T-helper 22 cell (primary cell): Measurements from ENCODE around the gene DQX1.
"Not testable (repeated sequence)": the region's sequence is repeated elsewhere in the genome, so short reads cannot be mapped to it uniquely, and the experiment has no call there.

Experiments
- DNase-seq: peaks from one replicate; pipeline ENCODE4 v3.0.0-alpha.2; 2020; ENCODE audit warnings: low read depth

The DQX1 gene

DNA sequence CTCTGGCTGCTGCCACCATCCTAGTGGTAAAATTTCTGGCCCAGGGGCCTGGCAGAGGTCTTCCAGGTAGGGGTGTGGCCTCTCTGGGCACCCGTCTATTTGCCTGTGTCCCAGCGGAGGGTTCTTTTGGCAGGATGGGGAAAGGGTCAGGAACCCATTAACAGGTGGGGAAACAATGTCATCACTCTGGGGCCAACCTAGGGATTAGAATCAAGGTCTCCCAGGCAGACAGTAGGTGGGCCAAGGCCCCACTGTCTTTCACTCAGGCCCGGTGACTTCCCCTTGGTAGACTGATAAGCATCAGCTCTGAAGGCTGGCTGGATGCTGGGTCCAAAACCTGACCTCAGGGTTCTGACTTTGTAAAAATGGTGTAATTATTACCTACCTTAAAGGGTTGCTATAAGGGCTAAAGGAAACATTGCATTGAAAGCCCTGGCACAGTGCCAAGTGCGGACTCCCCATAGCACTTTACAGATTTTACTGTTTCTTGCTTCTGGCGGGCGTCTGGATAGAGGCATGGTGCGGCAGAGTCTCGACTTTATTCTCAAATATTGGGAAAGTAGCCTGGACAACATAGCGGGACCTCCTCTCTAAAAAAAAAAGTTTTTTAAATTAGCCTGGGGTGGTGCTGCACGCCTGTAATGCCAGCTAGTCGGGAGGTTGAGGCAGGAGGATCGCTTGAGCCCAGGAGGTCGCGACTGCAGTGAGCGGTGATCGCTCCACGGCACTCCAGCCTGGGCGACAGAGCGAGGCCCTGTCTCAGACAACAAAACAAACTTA is 28.8 kb downstream of the DQX1 start:
- DNase-seq, result no peak

DNA sequence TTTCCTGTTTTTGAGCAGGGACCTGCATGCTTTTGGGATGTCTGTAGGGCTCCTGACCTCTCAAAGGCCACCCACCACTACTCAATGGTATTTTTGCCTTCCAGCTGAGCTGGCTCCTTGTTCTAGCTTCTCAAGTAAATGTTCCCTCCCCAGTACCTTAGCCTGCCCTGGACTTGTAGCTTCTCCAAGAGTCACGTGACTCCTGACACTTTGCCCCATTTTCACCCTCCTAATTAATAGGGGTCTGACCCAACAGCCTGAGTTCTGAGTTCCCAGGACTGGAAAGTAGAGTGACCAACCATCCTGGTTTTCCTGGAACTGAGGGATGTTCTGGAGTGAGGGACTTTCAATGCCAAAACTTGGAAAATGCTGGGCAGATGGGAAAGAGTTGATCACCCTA is 30.6 kb downstream of the DQX1 start:
- no peak for DNase-seq

DNA sequence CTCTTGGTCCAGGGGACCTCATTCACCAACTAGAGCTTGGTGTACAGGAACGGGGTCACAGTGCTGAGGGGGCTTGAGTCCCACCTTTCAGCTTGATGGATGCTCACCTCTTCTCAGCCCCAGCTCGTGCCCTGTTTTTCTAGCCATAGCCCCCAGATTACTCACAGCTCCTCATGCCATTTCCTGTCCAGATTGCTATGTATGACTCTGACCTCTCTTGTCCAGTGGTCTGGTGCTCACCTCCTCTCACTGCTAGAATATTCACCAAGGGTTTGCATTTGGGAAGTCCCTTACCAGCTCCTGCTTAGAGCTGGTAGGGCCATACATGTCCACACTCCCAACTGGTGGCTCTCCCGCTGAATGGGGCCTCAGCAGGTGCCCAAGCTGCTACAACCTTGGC is 32.5 kb downstream of the DQX1 start:
- DNase-seq, result no peak

DNA sequence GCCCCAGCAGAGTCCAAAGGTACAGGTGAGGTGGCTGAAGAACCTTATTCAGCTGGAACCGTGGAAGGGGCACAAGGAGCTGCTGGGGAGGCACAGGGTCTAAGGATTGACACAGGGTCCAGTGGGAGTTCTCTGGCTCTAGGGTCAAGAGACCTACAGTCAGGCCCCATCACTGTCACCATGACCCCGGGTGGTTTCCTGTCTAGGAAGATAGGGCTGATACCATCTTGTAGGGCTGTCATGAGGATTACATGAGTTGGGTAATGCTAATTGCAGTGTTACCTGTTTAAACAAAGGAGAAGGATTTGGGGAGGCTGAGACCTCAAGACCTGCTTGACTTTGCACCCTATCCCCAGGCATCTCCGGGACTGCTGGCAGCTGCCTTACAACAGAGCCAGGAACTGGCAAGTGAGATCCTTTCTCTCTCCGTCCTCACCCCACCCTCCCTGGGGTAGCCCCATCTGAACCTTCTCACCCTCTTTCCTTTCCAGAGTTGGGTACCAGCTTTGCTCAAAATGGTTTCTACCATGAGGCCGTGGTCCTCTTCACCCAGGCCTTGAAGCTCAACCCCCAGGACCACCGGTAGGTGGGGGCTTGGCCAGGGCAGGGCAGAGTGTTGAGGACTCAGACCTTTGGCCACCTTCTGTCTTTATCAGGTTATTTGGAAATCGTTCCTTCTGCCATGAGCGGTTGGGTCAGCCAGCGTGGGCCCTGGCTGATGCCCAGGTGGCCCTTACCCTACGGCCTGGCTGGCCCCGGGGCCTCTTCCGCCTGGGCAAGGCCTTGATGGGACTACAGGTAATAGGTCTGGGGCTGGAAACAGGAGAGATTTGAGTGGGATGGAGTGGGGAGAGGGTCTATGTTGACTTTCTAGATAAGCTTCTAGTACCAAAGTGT is 34.1 kb downstream of the DQX1 start:
- DNase-seq, result no peak

DNA sequence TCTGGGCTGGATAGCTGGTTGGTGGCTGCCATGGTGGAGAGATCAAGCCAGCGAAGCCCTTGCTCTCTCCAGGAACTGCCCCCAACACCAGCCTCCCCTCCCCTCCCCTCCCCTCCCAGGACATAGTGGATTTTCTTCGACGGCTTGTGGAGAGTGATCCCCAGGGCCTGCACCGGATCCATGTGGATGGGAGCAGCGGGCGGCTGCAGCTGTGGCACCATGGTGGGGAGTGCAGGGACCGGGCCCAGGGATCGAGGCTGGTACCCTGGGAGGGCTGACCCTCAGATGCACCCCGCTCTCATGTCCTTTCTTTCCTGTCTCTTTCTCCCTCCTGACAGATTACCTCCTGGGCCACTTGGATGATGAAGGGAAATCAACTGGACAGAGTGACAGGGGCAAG is 36.1 kb downstream of the DQX1 start:
- DNase-seq, result no peak

DNA sequence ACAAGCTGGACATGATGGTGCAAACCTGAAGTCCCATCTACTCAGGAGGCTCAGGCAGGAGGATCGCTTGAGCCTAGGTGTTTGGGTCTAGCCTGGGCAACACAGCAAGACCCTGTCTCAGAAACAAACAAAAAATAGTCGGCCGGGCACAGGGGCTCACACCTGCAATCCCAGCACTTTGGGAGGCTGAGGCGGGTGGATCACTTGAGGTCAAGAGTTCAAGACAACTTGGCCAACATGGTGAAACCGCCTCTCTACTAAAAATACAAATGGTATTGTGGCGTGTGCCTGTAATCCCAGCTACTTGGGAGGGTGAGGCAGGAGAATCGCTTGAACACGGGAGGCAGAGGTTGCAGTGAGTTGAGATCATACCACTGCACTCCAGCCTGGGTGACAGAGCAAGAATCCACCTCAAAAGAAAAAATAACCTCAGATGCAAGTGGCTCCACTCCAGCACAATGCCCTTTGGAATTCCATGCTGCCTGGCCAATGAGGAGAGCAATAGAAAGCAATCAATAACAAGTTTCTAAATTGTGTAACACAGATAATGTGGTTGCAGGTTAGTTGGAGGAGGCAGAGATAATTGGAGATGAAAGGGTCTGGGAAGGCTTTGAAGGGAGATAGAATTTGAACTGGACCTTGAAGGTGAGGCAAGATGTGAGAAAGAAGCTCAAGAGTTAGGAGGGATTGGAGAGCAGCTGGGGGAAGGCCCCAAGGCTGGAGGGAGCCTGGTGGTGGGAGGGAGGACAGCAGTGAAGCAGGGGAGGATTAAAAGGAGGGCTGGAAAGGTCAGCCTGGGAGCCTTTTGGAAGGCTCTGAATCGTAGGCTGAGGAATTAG is 37.2 kb downstream of the DQX1 start:
- no peak for DNase-seq

DNA sequence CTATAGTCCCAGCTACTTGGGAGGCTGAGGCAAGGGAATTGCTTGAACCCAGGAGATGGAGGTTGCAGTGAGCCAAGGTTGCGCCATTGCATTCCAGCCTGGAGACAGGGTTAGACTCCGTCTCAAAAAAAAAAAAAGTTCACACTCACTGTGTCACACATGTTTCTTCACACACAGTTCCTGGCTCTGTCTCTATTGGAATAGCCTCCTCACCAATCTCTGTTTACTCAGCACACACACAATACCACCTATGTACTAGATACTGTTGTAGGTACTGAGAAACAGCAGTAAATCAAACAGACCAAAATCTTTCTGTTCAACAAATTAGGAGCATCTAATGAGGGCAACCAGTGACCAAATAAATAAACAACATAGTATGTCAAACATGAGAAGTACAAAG is 39.9 kb downstream of the DQX1 start:
- no peak for DNase-seq

DNA sequence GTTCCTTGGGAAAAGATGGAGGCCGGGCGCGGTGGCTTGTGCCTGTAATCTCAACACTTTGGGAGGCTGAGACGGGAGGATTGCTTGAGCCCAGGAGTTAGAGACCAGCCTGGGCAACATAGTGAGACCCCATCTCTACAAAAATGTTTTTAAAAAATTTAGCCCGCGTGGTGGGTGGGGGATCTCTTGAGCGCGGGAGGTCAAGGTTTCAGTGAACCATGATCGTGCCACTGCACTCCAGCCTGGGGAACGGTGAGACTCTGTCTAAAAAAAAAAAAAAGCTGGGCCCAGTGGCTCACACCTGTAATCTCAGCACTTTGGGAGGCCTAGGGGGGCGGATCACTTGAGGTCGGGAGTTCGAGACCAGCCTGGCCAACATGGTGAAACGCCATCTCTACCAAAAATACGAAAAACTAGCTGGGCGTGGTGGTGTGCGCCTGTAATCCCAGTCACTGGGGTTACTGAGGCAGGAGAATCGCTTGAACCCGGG is 42.3 kb downstream of the DQX1 start:
- not testable (repeated sequence) for DNase-seq

DNA sequence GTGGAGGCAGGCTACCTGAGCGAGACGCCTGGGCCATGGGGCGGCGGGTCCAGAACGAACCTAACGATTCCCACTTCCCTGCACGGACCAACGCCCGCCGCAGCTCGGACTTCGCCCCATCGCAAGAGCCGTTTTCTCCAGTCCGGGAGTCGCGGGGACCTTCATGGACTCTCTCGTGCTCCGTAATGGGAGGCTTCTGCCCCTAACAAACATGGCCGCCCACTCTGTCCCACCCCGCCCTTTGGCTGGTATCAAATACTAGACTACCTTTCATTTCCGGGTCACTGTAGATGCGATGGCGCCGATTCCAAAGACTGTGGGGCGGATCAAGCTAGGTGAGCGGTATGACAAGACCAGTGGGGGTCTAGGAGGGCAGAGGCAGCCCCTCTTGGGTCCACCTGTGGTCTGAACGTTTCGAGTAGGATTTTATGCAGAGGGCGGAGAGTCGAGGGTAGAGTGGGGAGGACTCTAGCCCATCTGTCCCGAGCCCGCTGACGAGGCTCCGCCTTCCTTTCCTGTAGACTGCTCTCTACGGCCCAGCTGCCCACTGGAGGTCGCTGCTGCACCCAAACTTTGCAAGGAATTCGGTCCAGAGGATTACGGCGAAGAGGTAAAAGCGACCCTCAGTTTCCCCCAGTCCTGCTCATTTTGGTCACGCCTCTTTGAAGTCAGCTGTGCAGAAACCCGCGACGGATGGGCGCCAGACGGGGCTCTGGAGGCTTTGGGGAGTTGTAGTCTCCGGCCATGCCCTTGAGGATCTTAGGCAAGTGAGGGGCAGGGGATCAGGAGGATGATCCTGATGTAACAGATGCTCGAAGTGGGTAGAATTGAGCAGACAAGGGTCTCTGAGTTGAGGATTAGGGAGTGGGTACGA is 43.0 kb downstream of the DQX1 start, which contains the start of the genes CCDC142 and TTC31:
Gene CCDC142 (minus strand): TSS at position 198 of the 874 bp plus-strand sequence. CDS start 161 bp downstream, at position 37.
Gene TTC31 (plus strand): TSS at position 281 of the 874 bp plus-strand sequence. CDS start 15 bp downstream, at position 296.
- peak; percentile 89 for DNase-seq

DNA sequence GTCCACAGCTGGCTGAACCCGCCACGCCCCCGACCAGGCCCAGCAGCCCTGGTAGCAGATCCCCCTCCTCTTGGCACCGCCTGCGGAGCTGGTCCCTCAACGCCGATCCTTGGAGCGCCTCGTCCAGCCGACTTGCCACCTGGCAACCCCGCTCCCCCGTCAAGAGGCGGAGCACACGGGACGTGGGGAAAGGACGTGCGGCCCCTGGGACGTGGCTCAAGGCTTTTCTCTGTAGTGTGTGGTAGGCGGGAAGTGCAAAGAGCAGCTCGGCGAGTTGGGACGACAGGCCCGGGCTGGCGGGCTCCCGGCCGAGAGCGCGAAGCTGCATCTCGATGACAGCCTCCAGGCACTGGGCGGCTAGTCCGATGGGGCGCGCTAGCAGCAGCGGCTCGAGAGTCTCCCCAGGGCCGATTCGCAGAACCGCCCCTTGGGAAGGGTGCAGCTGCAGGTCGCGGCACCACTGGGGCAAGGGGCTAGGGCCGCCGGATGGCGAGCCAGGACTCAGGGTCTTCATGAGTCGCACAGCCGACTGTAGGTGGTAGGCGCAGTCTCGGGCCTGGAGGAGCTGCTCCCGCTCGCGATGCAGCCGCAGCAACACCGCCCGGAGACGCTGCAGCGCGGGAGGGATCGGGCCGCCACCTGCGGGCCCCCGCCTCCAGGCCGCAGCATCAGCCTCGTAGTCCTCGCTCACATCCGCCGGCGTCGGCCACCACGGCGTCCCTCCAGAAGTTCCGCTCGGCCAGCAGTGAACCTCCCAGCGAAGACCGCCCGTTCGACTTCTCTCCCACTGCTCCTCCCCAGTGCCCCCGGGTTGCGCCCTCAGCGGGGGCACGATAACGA is 43.9 kb downstream of the DQX1 start:
- DNase-seq, result peak; percentile 37

DNA sequence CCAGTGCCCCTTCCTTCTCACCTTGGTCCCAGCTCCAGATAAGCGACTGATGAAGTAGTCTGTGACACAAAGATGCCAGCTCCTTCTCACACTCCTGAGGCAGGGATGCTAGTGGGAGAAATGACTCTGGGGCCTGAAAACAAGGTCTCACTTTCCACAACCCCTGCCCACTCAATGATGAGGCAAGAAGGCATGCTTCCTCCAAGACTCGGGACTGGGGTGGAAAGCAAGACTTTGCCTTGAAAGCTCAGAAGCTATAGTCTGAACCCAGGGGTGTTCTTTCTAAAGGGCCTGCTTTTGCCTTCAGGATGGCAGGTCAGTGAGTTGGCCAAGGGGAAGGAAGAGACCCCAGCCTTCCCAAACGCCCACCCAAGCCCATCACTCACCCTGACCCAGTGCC is 44.6 kb downstream of the DQX1 start:
- DNase-seq, result no peak

DNA sequence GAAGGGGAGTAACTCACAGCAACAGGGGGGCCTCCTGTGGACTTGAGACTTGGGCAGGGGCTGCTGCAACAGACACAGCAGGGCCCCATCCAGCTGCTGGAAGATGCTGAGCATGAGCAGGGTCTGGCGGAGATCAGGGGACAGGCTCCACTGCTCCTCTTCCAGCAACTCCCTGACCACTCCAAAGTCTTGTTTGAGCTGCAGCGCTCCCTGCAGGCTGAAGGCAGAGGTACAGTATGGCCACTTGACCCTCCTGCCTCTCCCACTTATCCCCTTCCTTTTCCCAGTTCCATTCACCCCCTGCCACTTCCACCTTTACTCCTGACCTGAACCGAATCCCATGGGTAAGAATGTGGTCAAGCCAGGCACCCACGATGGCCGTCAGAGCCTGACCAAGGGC is 51.1 kb downstream of the DQX1 start:
- DNase-seq, result no peak

DNA sequence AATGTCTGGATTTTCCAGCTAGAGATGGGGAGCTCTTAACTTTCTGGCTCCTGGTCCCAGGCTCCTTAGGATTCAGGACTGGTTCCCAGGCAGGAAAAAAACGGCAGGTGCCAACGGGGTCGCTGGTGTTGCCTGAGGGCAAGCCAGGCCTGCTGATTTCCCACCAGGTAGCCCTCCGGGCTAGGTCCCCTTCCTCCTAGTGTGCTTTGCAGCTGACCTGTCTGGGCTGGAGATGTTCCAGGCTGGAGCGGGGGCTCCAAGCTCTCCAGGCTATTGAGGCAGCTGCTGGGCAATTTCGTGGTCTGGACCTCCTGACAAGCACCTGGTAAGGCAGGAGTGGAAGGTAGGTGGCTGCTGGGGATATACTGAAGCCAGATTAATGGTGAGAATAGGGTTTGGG is 51.5 kb downstream of the DQX1 start:
- no peak for DNase-seq

DNA sequence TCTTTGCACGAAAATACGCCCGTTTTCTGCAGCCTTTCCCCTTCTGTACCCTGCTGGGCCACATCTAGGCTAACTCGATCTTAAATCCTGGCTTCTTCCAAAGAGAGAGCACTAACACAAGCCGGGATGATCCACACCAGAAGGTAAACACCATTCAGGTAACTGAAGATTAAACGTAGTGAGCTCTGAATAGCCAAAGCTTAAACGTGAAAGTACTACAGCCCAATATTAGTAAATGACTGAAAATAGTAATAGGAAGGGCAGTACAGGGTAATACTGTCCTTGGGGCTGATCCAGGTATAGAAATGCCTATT is 53.1 kb downstream of the DQX1 start:
- DNase-seq, result no peak

DNA sequence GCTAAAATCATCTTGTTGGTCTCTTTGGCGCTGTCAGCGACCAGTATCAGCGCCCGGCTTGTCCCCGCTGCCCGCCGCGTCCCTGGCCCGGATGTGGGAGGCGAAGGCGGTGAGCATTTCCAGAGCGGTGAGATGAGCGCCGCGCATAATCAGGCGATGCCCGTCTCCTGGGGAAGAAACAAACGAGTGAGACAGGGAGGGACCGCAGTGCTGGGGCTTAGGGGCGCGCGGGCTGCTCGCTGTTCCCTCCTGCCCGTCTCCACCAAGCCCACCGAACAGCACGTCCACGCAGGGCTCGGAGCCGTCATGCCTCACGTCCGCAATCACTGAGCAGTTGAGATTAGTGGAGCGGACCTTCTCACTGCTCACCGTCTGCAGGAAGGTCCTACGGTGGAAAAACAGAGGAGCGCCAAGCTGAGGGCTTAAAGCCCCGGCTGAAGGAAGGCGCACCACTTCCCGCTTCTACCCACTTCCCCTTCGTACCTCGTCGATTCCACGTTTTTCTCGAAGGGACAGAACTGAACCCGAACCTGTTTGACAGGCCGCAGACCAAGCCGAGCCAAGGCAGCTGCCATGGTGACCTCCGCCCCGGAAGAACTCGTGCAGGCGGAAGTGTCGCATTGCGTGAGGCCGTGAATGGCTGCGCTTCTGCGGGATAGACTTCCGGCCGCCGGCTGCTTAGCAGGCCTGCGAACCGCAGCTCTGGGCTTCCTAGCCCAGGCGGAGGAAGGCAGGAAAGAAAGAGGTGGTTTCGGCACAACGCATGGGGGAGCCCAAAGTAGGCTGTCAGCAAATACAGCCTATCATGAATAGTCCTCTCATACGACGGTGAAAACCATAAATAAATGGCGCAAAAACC is 53.7 kb downstream of the DQX1 start, which contains the start of gene MRPL53:
Gene MRPL53 (minus strand): TSS at position 595 of the 859 bp plus-strand sequence. CDS start 20 bp downstream, at position 575.
- DNase-seq, result peak; percentile 93

DNA sequence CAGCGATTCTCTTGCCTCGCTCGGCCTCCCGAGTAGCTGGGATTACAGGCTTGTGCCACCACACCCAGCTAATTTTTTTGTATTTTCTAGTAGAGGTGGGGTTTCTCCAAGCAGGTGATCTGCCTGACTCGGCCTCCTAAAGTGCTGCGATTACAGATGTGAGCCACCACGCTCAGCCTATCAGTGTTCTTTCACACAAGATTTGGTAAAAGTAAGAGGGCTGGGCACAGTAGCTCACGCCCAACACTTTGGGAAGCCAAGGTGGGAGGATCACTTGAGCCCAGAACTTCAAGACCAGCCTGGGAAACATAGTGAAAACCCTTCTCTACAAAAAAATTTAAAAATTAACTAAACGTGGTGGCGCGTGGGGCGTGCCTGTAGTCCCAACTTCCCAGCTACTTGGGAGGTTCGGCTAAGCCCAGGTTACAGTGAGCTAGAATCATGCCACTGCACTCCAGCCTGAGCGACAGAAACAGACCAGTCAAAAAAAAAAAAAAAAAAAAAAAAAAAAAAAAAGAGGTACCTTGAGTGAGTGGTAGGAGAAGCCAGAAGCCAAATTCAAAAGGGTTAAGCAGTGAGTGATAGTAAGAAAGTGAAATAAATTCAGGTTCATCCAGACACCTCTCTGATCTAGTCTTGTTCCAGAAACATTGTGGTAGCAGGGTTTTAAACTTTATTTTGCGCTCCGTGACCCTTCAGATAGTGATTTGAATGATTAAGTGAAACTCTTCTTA is 54.5 kb downstream of the DQX1 start:
- DNase-seq, result no peak

DNA sequence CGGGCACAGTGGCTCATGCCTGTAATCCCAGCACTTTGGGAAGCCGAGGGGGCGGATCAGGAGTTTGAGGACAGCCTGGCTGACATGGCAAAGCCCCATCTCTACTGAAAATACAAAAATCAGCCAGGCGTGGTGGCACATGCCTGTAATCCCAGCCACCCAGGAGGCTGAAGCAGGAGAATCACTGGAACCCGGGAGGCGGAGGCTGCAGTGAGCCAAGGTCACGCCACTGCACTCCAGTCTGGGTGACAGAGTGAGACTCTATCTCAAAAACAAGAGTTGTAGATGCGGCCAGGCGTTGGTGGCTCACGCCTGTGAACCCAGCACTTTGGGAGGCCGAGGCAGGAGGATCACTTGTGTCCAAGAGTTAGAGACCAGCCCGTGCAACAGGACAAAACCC is 55.3 kb downstream of the DQX1 start:
- not testable (repeated sequence) for DNase-seq
